ENCODE results near the gene PPP1R2B. TPM values are rescaled to one million over a fixed set of nuclear protein-coding genes. Genes with fewer than 3 reads are reported as not detected.
A peak's percentile ranks its signal among the peaks of the same experiment; 100 is the strongest.

The PPP1R2B gene
- total RNA-seq, 4 donors from 2014 or later = not detected

- H3K27me3 ChIP-seq = no peaks in the 10 kb centered on the region
- 78% methylated on average over 6 of the region's 6 CpGs for WGBS
- intact Hi-C loops (cut with DNase I) = no loop called here
- no peak for DNase-seq (ENCODE audit: extremely low spot score)
- no peak overlapping the region for H3K4me3 ChIP-seq
- H3K27ac ChIP-seq (replicated peaks in 1 of 4) = no peak overlapping the region
- H3K36me3 ChIP-seq = no peaks in the 10 kb centered on the region
- H3K9me3 ChIP-seq = no peaks in the 10 kb centered on the region
- TF ChIP-seq, protein P1, sequence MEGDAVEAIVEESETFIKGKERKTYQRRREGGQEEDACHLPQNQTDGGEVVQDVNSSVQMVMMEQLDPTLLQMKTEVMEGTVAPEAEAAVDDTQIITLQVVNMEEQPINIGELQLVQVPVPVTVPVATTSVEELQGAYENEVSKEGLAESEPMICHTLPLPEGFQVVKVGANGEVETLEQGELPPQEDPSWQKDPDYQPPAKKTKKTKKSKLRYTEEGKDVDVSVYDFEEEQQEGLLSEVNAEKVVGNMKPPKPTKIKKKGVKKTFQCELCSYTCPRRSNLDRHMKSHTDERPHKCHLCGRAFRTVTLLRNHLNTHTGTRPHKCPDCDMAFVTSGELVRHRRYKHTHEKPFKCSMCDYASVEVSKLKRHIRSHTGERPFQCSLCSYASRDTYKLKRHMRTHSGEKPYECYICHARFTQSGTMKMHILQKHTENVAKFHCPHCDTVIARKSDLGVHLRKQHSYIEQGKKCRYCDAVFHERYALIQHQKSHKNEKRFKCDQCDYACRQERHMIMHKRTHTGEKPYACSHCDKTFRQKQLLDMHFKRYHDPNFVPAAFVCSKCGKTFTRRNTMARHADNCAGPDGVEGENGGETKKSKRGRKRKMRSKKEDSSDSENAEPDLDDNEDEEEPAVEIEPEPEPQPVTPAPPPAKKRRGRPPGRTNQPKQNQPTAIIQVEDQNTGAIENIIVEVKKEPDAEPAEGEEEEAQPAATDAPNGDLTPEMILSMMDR (IDR thresholded peaks at IDR 0.05) = peak; percentile 44 to 56 (median 50)
- TF ChIP-seq POLR2A (IDR thresholded peaks at IDR 0.05; ENCODE audit: low read depth) (no peak), POLR2AphosphoS5 (IDR thresholded peaks at IDR 0.05) (no peak), EP300 (IDR thresholded peaks at IDR 0.05) (no peak)
- no peaks in the 10 kb centered on the region for H3K4me1 ChIP-seq
These were observed 34.0 kb upstream of the PPP1R2B start for GRCh38 chr5:156815988-156816599.

DNA sequence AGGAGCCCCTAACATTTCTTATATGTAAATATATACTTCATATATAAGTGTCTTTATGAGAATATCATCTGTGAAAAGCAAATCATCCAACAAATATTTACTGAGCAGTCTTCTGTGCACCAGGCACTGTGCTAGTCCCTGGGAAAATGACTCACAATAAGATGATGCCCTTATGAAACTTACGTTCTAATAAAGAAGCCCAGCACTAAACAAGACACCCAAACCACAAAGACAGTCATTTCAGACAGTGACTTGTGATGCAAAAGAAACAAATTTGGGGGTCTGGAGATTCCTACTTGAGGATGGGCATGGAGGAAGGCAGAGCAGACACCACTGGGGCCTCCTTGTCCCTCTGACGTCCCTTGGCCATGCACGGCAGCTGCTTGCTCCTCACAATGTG is 30.6 kb upstream of the PPP1R2B start:
- TF ChIP-seq EP300 (IDR thresholded peaks at IDR 0.05) = no peak
- TF ChIP-seq, protein P1 (IDR thresholded peaks at IDR 0.05) = no peak
- TF ChIP-seq POLR2AphosphoS5 (IDR thresholded peaks at IDR 0.05) = no peak
- no peak for TF ChIP-seq POLR2A (IDR thresholded peaks at IDR 0.05; ENCODE audit: low read depth)
- H3K36me3 ChIP-seq = no peaks in the 10 kb centered on the region
- no peaks in the 10 kb centered on the region for H3K27me3 ChIP-seq
- no peak for DNase-seq (ENCODE audit: extremely low spot score)
- H3K4me3 ChIP-seq = no peak overlapping the region
- intact Hi-C loops (cut with DNase I) = no loop called here
- 88% methylated on average over 3 of the region's 3 CpGs for WGBS
- no peaks in the 10 kb centered on the region for H3K9me3 ChIP-seq
- H3K27ac ChIP-seq (replicated peaks in 1 of 4) = no peak overlapping the region
- H3K4me1 ChIP-seq = no peaks in the 10 kb centered on the region

- Histone ChIP-seq H3K4me3 (no peak overlapping the region), H3K27ac (replicated peaks in 1 of 4) (no peak overlapping the region), H3K36me3 (no peaks in the 10 kb centered on the region), H3K27me3 (no peaks in the 10 kb centered on the region), H3K4me1 (no peaks in the 10 kb centered on the region), H3K9me3 (no peaks in the 10 kb centered on the region)
- no peak for DNase-seq (ENCODE audit: extremely low spot score)
- WGBS = 79% methylated on average over 7 of the region's 7 CpGs
- TF ChIP-seq POLR2AphosphoS5 (IDR thresholded peaks at IDR 0.05) = no peak
- no peak for TF ChIP-seq POLR2A (IDR thresholded peaks at IDR 0.05; ENCODE audit: low read depth)
- TF ChIP-seq, protein P1 (IDR thresholded peaks at IDR 0.05) = no peak
- intact Hi-C loops (cut with DNase I) = loop anchor here (10.0 kb wide), 1 partner anchor 1675 kb away; no protein-coding TSS in a partner anchor
These were observed 30.0 kb upstream of the PPP1R2B start for GRCh38 chr5:156819967-156820581.

GRCh38 chr5:156824241-156824640 is 25.9 kb upstream of the PPP1R2B start:
- H3K4me1 ChIP-seq = no peaks in the 10 kb centered on the region
- WGBS = 92% methylated on average over 4 of the region's 4 CpGs

More at GRCh38 chr5:156824241-156824640, 25.9 kb upstream of the PPP1R2B start:
- Histone ChIP-seq H3K9me3 (no peaks in the 10 kb centered on the region), H3K36me3 (no peaks in the 10 kb centered on the region), H3K27ac (replicated peaks in 1 of 4) (no peak overlapping the region), H3K4me3 (no peak overlapping the region), H3K27me3 (no peaks in the 10 kb centered on the region)
- TF ChIP-seq POLR2A (IDR thresholded peaks at IDR 0.05; ENCODE audit: low read depth) (no peak), EP300 (IDR thresholded peaks at IDR 0.05) (no peak), POLR2AphosphoS5 (IDR thresholded peaks at IDR 0.05) (no peak)
- TF ChIP-seq, protein P1 (IDR thresholded peaks at IDR 0.05) = no peak
- intact Hi-C loops (cut with DNase I) = loop anchor here (2.0 to 10.0 kb wide), 2 partner anchors 879 to 1679 kb away; no protein-coding TSS in a partner anchor
- DNase-seq (ENCODE audit: extremely low spot score) = no peak
